ENCODE measurements around the gene ABLIM2. TPM values are rescaled to one million over a fixed set of nuclear protein-coding genes. Genes with fewer than 3 reads are reported as not detected.

ABLIM2 gene
- polyA plus RNA-seq, 3 donors: 0.21 TPM; not detected in 2

GRCh38 chr4:8028368-8028767 is 130.2 kb downstream of the ABLIM2 start:
- Histone ChIP-seq H3K27ac (ENCODE audit: low read depth in 1 of 2, low read length in 2 of 2) (no peak overlapping the region), H3K4me2 (replicated peaks; ENCODE audit: extremely low read depth, low read length, poor library complexity, severe bottlenecking) (no peak overlapping the region), H4K20me1 (ENCODE audit: insufficient read depth, low read length) (no peaks in the 10 kb centered on the region), H3K9ac (ENCODE audit: insufficient read depth, low read length, poor library complexity, severe bottlenecking) (no peak overlapping the region), H2AFZ (ENCODE audit: insufficient read depth, low read depth, low read length, poor library complexity, severe bottlenecking) (no peak overlapping the region), H3K79me2 (ENCODE audit: insufficient read depth, low read length) (no peaks in the 10 kb centered on the region), H3K4me1 (ENCODE audit: control insufficient read depth in 1 of 2, insufficient read depth in 2 of 2, low read length in 2 of 2) (no peaks in the 10 kb centered on the region), H3K9me3 (replicated peaks in 1 of 2; ENCODE audit: control insufficient read depth in 1 of 2, insufficient read depth in 1 of 2, low read length in 2 of 2) (no peaks in the 10 kb centered on the region), H3K36me3 (replicated peaks in 1 of 2; ENCODE audit: control insufficient read depth in 1 of 2, insufficient read depth in 2 of 2, low read length in 2 of 2) (no peaks in the 10 kb centered on the region), H3K27me3 (ENCODE audit: control insufficient read depth in 2 of 2, insufficient read depth in 2 of 2, low read length in 2 of 2) (no peaks in the 10 kb centered on the region), H3K4me3 (replicated peaks in 1 of 3; ENCODE audit: low read depth in 2 of 3, low read length in 3 of 3) (no peak overlapping the region)
- Mint-ChIP-seq H3K36me3 (no peaks in the 10 kb centered on the region), H3K9me3 (peaks cover 0 to 3% (median 0%) of the 10 kb centered on the region in 7 donors), H3K27ac (no peak overlapping the region), H3K27me3 (ENCODE audit: low read depth in 3 of 3) (peaks cover 5 to 12% (median 5%) of the 10 kb centered on the region in 3 donors), H3K4me3 (no peak overlapping the region), H3K4me1 (no peaks in the 10 kb centered on the region)
- no peak for TF ChIP-seq CTCF (IDR thresholded peaks at IDR 0.05)
- WGBS (ENCODE audit: insufficient coverage): 100% methylated on average over 2 of the region's 2 CpGs
- intact Hi-C loops (cut with micrococcal nuclease): no loop called here
- no peak for DNase-seq

- Histone ChIP-seq H3K27ac (ENCODE audit: low read depth in 1 of 2, low read length in 2 of 2) (no peak overlapping the region), H3K9ac (ENCODE audit: insufficient read depth, low read length, poor library complexity, severe bottlenecking) (no peak overlapping the region), H3K4me3 (replicated peaks in 1 of 3; ENCODE audit: low read depth in 2 of 3, low read length in 3 of 3) (no peak overlapping the region), H3K79me2 (ENCODE audit: insufficient read depth, low read length) (no peaks in the 10 kb centered on the region), H3K36me3 (replicated peaks in 1 of 2; ENCODE audit: control insufficient read depth in 1 of 2, insufficient read depth in 2 of 2, low read length in 2 of 2) (no peaks in the 10 kb centered on the region), H4K20me1 (ENCODE audit: insufficient read depth, low read length) (no peaks in the 10 kb centered on the region), H3K4me1 (ENCODE audit: control insufficient read depth in 1 of 2, insufficient read depth in 2 of 2, low read length in 2 of 2) (no peaks in the 10 kb centered on the region), H3K9me3 (replicated peaks in 1 of 2; ENCODE audit: control insufficient read depth in 1 of 2, insufficient read depth in 1 of 2, low read length in 2 of 2) (no peaks in the 10 kb centered on the region), H2AFZ (ENCODE audit: insufficient read depth, low read depth, low read length, poor library complexity, severe bottlenecking) (no peak overlapping the region), H3K4me2 (replicated peaks; ENCODE audit: extremely low read depth, low read length, poor library complexity, severe bottlenecking) (no peak overlapping the region), H3K27me3 (ENCODE audit: control insufficient read depth in 2 of 2, insufficient read depth in 2 of 2, low read length in 2 of 2) (no peaks in the 10 kb centered on the region)
- Mint-ChIP-seq H3K27me3 (ENCODE audit: low read depth in 3 of 3) (peaks cover 3 to 10% (median 5%) of the 10 kb centered on the region in 3 donors), H3K4me1 (no peaks in the 10 kb centered on the region), H3K36me3 (no peaks in the 10 kb centered on the region), H3K4me3 (no peak overlapping the region), H3K27ac (no peak overlapping the region), H3K9me3 (peaks cover 0 to 3% (median 0%) of the 10 kb centered on the region in 7 donors)
- WGBS (ENCODE audit: insufficient coverage): no CpG with 5 or more reads among the region's 3 CpGs
- DNase-seq: no peak
- no peak for TF ChIP-seq CTCF (IDR thresholded peaks at IDR 0.05)
- intact Hi-C loops (cut with micrococcal nuclease): no loop called here
Measured at GRCh38 chr4:8026453-8026852, 132.2 kb downstream of the ABLIM2 start.
